ENCODE results near the gene SLC12A4. TPM values are rescaled to one million over a fixed set of nuclear protein-coding genes. Genes with fewer than 3 reads are reported as not detected.
"Not testable (repeated sequence)": the region's sequence is repeated elsewhere in the genome, so short reads cannot be mapped to it uniquely, and the experiment has no call there.

SLC12A4 gene
- total RNA-seq, 4 donors from 2014 or later, result 31.2 to 165 (median 72.2) TPM

GRCh38 chr16:67917852-67918236, 50.6 kb downstream of the SLC12A4 start:
- H3K4me1 ChIP-seq, result peaks cover 68% of the 10 kb centered on the region

GRCh38 chr16:67917140-67917851, 51.1 kb downstream of the SLC12A4 start:
- 37% methylated on average over 5 of the region's 6 CpGs for WGBS
- Histone ChIP-seq H3K27ac (peak overlapping the region; percentile 44), H3K4me3 (no peak overlapping the region), H3K27me3 (no peaks in the 10 kb centered on the region), H3K36me3 (no peaks in the 10 kb centered on the region), H3K4me1 (peaks cover 63% of the 10 kb centered on the region), H3K9me3 (no peaks in the 10 kb centered on the region)
- TF ChIP-seq EP300 (IDR thresholded peaks at IDR 0.05) (no peak), POLR2AphosphoS5 (IDR thresholded peaks at IDR 0.05) (no peak), POLR2A (IDR thresholded peaks at IDR 0.05) (no peak), CTCF (IDR thresholded peaks at IDR 0.05) (no peak)
- no peak for DNase-seq (ENCODE audit: low spot score in 2 of 2)

More at GRCh38 chr16:67917852-67918236, 50.6 kb downstream of the SLC12A4 start:
- Histone ChIP-seq H3K27ac (peak overlapping the region; percentile 44), H3K9me3 (no peaks in the 10 kb centered on the region), H3K4me3 (no peak overlapping the region), H3K36me3 (no peaks in the 10 kb centered on the region), H3K27me3 (no peaks in the 10 kb centered on the region)
- DNase-seq (ENCODE audit: low spot score in 2 of 2), result no peak
- TF ChIP-seq POLR2A (IDR thresholded peaks at IDR 0.05), result no peak
- TF ChIP-seq CTCF (IDR thresholded peaks at IDR 0.05), result no peak
- TF ChIP-seq EP300 (IDR thresholded peaks at IDR 0.05), result no peak
- WGBS, result 60% methylated on average over 4 of the region's 4 CpGs

- 25% methylated on average over 3 of the region's 7 CpGs for WGBS
- Histone ChIP-seq H3K4me3 (no peak overlapping the region), H3K4me1 (peaks cover 58% of the 10 kb centered on the region), H3K36me3 (peaks cover 5% of the 10 kb centered on the region), H3K9me3 (no peaks in the 10 kb centered on the region), H3K27me3 (no peaks in the 10 kb centered on the region), H3K27ac (no peak overlapping the region)
- no peak for DNase-seq (ENCODE audit: low spot score in 2 of 2)
- TF ChIP-seq EP300 (IDR thresholded peaks at IDR 0.05), result no peak
- TF ChIP-seq CTCF (IDR thresholded peaks at IDR 0.05), result no peak
These were observed 52.4 kb downstream of the SLC12A4 start for GRCh38 chr16:67915831-67916723.

- H3K36me3 ChIP-seq, result peaks cover 12% of the 10 kb centered on the region
- H3K9me3 ChIP-seq; H3K4me3 ChIP-seq; H3K27me3 ChIP-seq; H3K27ac ChIP-seq; DNase-seq (ENCODE audit: low spot score in 2 of 2): not testable (repeated sequence)
- WGBS, result 69% methylated on average over 2 of the region's 2 CpGs
- H3K4me1 ChIP-seq, result peaks cover 55% of the 10 kb centered on the region
These were observed 53.0 kb downstream of the SLC12A4 start for GRCh38 chr16:67915496-67915769.

- no peaks in the 10 kb centered on the region for H3K9me3 ChIP-seq
- 56% methylated on average over 7 of the region's 7 CpGs for WGBS
- TF ChIP-seq POLR2AphosphoS5 (IDR thresholded peaks at IDR 0.05) (no peak), POLR2A (IDR thresholded peaks at IDR 0.05) (no peak), EP300 (IDR thresholded peaks at IDR 0.05) (no peak), CTCF (IDR thresholded peaks at IDR 0.05) (no peak)
- H3K36me3 ChIP-seq, result peaks cover 17% of the 10 kb centered on the region
- no peak for DNase-seq (ENCODE audit: low spot score in 2 of 2)
- H3K27me3 ChIP-seq, result no peaks in the 10 kb centered on the region
- H3K4me3 ChIP-seq, result no peak overlapping the region
- no peak overlapping the region for H3K27ac ChIP-seq
- peaks cover 55% of the 10 kb centered on the region for H3K4me1 ChIP-seq
These were observed 53.5 kb downstream of the SLC12A4 start for GRCh38 chr16:67914758-67915495.

All from suprapubic skin (tissue), 4 donors.